ENCODE measurements around the gene ELANE. TPM values are rescaled to one million over a fixed set of nuclear protein-coding genes. Genes with fewer than 3 reads are reported as not detected.

ELANE gene
- total RNA-seq: 2.4 and 6.9 TPM in 2 replicates

DNA sequence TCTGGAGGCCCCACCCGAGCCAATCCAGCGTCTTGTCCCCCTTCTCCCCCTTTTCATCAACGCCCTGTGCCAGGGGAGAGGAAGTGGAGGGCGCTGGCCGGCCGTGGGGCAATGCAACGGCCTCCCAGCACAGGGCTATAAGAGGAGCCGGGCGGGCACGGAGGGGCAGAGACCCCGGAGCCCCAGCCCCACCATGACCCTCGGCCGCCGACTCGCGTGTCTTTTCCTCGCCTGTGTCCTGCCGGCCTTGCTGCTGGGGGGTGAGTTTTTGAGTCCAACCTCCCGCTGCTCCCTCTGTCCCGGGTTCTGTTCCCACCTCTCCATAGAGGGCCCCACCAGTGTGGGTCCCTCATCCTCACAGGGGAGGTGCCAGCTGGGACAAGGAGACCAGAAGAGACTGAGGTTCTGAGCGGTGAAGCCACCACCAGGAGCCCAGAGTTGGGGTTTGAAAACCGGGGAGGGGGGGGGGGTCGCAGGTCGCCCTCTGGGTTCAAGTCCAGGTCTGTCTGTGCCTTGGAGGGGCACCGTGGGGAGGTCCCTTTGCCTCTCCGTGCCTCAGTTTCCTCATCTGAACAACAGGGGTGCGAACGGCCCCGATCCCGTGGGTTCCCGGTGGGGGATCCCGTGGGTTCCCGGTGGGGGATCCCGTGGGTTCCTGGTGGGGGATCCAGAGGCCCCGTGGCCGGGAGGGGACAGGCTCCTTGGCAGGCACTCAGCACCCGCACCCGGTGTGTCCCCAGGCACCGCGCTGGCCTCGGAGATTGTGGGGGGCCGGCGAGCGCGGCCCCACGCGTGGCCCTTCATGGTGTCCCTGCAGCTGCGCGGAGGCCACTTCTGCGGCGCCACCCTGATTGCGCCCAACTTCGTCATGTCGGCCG, at the start of gene ELANE:
TSS of gene ELANE (plus strand) at position 168 of the 878 bp plus-strand sequence. CDS start at position 194, 26 bp downstream.

DNA sequence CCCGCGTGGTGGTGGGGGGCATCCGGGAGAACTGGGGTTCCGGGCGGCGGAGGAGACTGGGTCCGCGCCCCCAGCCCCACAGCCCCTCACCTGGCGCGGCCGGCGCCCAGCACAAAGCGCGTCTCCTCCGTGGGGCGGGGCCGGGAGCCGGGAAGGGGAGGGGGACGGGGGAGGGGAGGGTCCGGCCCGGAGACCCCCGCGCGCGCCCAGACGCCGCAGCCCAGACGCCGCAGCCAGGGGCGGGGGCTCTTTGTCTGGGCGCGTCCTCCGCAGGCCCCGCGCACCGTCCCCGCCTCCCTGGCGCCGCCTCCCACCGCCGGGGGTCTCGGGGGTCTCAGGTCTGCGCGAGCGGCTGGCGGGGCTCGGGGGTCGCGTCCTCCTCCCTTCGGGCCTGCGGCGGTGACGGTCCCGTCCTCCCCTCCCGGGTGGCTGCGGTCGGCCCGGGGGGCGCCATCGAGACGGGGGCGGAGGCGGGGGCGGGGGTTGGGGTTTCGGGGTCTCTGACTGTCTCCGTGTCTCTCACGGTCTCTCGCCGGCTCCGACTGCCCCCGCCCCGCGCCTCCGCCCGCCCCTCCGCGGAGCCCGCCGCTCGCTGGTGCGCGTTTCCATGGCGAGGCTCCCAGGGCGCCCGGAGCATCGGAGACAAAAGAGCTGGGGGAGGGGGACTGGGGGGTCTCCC, 30.1 kb upstream of the ELANE start, which contains the start of gene PLPPR3:
TSS of gene PLPPR3 (minus strand) at position 131 of the 679 bp plus-strand sequence. CDS start 396 bp downstream, outside the sequence.

DNA sequence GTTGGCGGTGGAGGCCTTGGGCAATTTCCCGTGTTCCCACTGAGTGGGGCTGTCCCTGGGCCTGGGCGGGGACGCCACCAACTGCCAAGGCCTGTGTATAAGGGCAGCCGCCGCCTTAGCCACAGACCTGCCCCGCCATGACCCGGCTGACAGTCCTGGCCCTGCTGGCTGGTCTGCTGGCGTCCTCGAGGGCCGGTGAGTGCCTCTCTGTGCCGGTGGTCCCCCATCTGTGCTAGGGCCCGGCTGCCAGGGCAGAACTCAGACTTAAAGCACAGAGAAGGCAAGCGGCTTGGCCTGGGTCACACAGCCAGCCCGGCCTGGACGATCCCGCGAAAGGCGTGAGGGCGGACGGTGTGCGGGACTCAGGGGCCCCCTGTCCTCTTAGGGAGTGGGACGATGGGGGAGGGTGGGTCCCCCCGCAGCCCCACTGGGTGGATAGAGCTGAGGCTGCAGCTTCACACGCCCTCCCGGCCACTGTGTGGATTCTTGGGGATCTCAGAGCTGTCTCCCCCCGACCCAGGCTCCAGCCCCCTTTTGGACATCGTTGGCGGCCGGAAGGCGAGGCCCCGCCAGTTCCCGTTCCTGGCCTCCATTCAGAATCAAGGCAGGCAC, 24.3 kb upstream of the ELANE start, which contains the start of gene AZU1:
TSS of gene AZU1 (plus strand) at position 128 of the 612 bp plus-strand sequence. CDS start at position 138, 10 bp downstream.

DNA sequence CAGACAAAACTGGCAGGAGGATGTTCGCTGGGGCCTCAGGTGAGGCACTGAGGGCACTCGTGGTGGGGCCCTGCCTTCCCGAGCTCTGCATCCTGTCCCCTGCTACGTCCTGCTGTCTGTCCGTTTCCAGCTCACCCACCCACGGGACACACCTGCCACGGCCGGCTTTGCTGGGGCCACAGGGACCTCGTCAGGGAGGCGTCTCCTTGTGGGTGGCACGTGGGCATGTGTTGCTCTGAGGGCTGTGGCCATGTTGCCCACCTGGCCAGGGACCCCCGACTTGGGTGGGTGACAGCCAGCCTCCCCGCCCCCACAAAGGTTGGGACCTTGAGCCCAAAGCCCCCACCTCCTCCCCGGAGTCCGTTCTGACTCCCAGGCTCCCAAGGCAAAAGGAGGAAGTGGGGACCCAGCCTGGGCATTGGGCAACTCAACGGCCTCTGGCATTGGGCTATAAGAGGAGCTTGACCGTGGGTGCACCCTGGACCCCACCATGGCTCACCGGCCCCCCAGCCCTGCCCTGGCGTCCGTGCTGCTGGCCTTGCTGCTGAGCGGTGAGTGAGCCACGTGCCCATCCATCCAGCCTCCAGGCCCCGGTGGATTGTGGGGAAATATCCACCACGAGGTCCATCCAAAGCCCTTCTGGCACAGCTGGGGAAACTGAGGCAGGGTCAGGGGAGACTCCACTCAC, 11.4 kb upstream of the ELANE start, which contains the start of gene PRTN3:
TSS of gene PRTN3 (plus strand) at position 481 of the 688 bp plus-strand sequence. CDS start at position 491, 10 bp downstream.

DNA sequence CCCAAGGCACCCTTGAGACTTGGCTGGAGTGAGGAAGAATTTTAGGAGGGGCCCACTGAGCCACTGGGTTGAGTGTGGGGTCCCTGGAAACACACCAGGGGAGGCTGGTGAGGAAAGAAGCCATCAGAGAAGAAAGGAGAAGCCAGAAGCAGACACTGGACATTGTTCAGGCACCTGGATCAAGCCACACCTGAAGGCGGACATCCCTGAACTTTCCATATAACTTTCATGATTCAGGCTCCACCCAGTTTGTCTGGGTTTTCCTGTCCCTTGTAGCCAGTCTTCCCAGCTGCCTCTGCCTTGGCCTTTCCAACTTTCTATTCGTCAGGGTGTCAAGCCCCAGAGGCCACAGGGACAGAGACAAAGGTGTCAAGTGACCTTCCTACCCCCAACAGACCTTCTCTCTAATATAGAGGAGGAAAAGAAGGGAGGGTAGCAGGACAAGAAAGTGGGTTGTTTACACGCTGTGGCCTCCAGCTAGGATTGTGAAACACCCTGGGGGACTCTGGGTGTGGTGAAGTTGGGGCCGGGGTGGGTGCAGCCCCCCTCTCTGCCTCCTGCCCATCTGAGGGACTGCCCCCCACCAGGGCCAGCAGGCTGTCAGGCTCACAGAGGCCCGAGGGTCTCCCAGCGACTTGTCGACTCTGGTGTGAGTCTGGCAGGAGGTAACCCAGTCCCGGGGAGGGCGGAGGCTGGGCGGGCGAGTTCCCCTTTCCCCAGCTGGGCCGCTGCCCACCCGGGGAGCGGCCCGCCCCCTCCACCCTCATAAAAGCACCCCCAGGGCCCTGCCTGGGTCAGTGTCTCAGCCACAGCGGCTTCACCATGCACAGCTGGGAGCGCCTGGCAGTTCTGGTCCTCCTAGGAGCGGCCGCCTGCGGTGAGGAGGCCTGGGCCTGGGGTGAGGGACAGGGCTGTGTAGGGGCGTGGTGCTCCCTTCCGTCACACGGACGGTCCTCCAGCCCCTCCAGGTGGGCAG, 7.1 kb downstream of the ELANE start, which contains the start of gene CFD:
TSS of gene CFD (plus strand) at position 797 of the 976 bp plus-strand sequence. CDS start at position 823, 26 bp downstream.

DNA sequence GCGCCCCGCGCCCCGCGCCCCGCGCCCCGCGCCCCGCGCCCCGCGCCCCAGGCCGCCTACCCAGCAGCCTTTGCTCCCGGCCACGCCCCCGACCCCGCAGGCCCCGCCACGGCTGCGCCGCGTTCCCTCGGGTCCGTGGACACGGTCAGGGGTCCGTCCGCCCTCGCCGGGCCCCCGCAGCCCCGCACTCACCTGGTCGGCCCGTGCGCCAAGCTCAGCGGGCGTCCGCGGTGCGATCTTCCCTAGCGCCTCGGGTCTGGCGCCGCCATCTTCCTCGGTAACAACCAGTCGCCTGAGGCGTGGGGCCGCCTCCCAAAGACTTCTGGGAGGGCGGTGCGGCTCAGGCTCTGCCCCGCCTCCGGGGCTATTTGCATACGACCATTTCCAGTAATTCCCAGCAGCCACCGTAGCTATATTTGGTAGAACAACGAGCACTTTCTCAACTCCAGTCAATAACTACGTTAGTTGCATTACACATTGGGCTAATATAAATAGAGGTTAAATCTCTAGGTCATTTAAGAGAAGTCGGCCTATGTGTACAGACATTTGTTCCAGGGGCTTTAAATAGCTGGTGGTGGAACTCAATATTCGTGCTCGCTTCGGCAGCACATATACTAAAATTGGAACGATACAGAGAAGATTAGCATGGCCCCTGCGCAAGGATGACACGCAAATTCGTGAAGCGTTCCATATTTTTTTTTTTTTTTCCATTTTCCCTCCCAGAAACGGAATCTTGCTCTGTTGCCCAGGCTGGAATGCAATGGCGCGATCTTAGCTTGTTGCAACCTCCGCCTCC, 41.0 kb downstream of the ELANE start, which contains the start of the genes MED16 and RNU6-9:
TSS of gene MED16 (minus strand) at position 294 of the 796 bp plus-strand sequence. CDS start 2,056 bp downstream, outside the sequence.
TSS of gene RNU6-9 (plus strand) at position 591 of the 796 bp plus-strand sequence.

Other genes starting within 250 kb of the ELANE start
- gene POLRMT, start 218.8 kb upstream of the ELANE start, total RNA-seq: 14.3 and 21.5 TPM in 2 replicates
- not detected in 2 replicates for gene FGF22, start 212.4 kb upstream of the ELANE start, total RNA-seq
- gene RNF126, start 189.1 kb upstream of the ELANE start, total RNA-seq: 63.5 and 64.1 TPM in 2 replicates
- 59.1 and 82.9 TPM in 2 replicates for gene FSTL3, start 175.9 kb upstream of the ELANE start, total RNA-seq
- gene PRSS57, start 156.9 kb upstream of the ELANE start, total RNA-seq: not detected in 2 replicates
- gene PALM, start 143.4 kb upstream of the ELANE start, total RNA-seq: 50.1 and 56.9 TPM in 2 replicates
- not detected in 2 replicates for gene MISP, start 101.2 kb upstream of the ELANE start, total RNA-seq
- gene PTBP1, start 54.9 kb upstream of the ELANE start, total RNA-seq: 190 and 240 TPM in 2 replicates
- 0.36 and 2.1 TPM in 2 replicates for gene PLPPR3, start 30.3 kb upstream of the ELANE start, total RNA-seq
- not detected in 2 replicates for gene AZU1, start 24.5 kb upstream of the ELANE start, total RNA-seq
- 0.16 TPM in 1 of 2 replicates, not detected in the other for gene PRTN3, start 11.3 kb upstream of the ELANE start, total RNA-seq
- gene CFD, start 7.4 kb downstream of the ELANE start, total RNA-seq: 70.6 and 164 TPM in 2 replicates
- gene MED16, start 40.9 kb downstream of the ELANE start, total RNA-seq: 25.8 and 35.2 TPM in 2 replicates
- not detected in 2 replicates for gene RNU6-9, start 41.2 kb downstream of the ELANE start, total RNA-seq
- 61.7 and 64.3 TPM in 2 replicates for gene R3HDM4, start 60.9 kb downstream of the ELANE start, total RNA-seq
- not detected in 2 replicates for gene KISS1R, start 65.0 kb downstream of the ELANE start, total RNA-seq
- 7.9 and 10.5 TPM in 2 replicates for gene ARID3A, start 73.7 kb downstream of the ELANE start, total RNA-seq
- gene WDR18, start 132.0 kb downstream of the ELANE start, total RNA-seq: 25.1 and 37.9 TPM in 2 replicates
- 0.54 and 0.97 TPM in 2 replicates for gene GRIN3B, start 148.1 kb downstream of the ELANE start, total RNA-seq
- 140 and 146 TPM in 2 replicates for gene TMEM259, start 168.8 kb downstream of the ELANE start, total RNA-seq
- not detected in 2 replicates for gene RNU6-2, start 169.2 kb downstream of the ELANE start, total RNA-seq
- 177 and 287 TPM in 2 replicates for gene CNN2, start 174.3 kb downstream of the ELANE start, total RNA-seq
- gene ABCA7, start 187.8 kb downstream of the ELANE start, total RNA-seq: 4.5 and 5.8 TPM in 2 replicates
- 4.9 and 8.1 TPM in 2 replicates for gene ARHGAP45, start 214.9 kb downstream of the ELANE start, total RNA-seq
- 198 and 220 TPM in 2 replicates for gene POLR2E, start 243.1 kb downstream of the ELANE start, total RNA-seq